Erythroblast (primary cell): Measurements from ENCODE around the gene VSIR.

Experiments used
- GATA1 ChIP-seq: IDR thresholded peaks from 2 replicates; pipeline ENCODE4 v1.6.1; 2011; ENCODE audit warnings: low read depth, mild to moderate bottlenecking, control low read depth, low read length, moderate library complexity
- POLR2A ChIP-seq: IDR thresholded peaks from 2 replicates; pipeline ENCODE4 v1.6.1; 2011; ENCODE audit warnings: mild to moderate bottlenecking, low read length

DNA sequence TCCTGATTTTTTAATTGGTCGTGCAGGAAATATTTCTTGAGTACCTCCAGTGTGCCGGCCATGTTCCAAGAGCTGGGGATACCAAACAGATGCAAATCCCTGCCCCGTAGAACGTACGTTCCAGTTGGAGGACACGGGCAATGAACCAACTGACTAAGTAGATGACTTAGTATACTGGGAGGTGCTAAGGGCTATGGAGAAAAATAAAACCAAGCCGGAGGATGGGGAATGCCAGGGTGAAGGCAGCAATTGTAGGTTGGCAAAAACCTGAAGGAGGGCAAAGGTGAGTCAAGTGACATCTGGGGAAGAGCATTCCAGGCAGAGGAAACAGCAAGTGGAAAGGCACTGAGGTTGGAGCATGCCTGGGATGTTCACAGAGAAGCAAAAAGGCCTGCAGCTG is 6.8 kb upstream of the VSIR start:
- TF ChIP-seq POLR2A (no peak), GATA1 (no peak)
